HG03439 (cell line): Measurements from ENCODE around the gene CENPB.

Source experiments
- ATAC-seq: cut with Tn5 transposase; IDR thresholded peaks from one replicate; pipeline ENCODE4 v1.9.1; 2021; ENCODE audit warnings: mild to moderate bottlenecking, moderate library complexity; ENCODE audit not compliant: unreplicated experiment

The CENPB gene

DNA sequence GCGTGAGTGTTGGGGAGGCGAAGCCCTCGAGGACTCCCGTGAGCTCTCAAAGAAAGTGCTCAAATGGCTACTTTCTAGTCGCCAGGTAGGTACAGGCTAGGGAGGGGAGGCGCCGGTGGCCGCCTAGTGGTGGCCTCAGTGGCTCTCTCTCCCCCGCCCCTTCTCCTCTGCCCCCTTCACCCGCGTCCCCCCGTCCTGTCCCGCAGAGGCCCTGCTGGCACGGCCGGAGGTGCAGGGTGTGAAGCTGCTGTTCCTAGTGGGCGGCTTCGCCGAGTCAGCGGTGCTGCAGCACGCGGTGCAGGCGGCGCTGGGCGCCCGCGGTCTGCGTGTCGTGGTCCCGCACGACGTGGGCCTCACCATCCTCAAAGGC is 35.2 kb downstream of the CENPB start:
- ATAC-seq, result no peak

DNA sequence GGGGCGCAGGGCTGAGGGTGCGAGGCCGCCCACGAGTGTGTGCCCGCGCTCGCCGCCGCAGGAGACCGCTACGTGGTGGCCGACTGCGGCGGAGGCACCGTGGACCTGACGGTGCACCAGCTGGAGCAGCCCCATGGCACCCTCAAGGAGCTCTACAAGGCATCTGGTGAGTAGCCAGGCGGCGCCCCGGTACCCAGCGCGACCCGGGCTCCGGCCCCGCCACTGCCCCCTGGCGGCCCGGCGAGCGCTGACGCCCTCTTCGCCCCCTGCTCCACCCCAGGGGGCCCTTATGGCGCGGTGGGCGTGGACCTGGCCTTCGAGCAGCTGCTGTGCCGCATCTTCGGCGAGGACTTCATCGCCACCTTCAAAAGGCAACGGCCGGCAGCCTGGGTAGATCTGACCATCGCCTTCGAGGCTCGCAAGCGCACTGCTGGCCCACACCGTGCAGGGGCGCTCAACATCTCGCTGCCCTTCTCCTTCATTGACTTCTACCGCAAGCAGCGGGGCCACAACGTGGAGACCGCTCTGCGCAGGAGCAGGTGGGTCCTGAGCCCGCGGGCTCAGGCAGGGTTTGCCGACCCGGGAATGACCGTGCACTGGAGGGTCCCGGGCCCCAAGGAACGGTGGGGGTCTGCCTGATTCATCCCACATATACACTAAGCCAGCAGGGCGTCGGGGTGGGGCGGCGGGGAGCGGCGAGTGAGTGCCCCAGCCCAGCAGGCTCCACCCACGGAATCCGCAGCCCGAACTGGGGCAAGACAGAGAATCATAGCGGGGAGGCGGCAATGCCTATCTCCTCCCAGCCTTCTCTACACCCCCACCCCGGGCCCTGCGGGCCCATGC is 36.6 kb downstream of the CENPB start:
- ATAC-seq, result no peak

DNA sequence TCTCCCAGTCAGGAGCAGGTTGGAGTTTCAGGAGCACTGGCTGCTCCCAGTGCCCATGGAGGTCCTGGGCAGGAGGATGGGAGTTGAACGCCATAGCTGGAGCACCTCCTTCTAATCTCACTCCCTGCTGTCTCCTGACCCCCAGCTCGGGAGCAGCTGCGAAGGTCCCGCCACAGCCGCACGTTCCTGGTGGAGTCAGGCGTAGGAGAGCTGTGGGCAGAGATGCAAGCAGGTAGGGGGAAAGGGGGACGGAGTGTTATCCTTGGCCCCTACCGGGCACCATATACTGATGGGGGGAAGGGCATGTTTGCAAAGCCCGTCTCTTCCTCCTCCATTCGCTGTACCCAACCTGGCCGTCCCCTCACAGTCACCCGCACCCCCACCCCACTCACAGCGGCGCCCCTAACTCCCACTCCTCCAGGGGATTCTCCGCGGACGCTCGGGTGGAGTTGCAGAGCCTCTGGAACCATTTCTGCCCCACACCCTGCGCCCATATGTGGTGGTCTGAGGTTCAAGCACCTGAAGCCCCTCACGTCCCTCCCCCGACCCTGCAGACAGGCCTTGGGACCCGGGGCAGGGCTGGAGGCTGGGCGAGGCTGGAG is 37.4 kb downstream of the CENPB start:
- ATAC-seq, result no peak

DNA sequence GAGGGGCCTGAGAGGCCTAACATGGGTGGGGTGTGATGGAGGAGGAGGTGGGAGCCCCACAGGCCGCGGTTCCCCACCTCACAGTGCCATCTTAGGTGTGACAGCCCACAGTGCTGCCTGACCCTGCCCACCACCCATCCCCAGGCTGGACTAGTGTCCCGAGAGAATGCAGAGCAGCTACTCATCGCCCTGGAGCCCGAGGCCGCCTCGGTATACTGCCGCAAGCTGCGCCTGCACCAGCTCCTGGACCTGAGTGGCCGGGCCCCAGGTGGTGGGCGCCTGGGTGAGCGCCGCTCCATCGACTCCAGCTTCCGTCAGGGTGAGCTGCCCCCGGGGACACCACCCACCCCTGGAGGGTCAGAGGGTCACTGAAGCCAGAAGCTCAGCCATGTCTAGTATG is 38.5 kb downstream of the CENPB start:
- no peak for ATAC-seq

DNA sequence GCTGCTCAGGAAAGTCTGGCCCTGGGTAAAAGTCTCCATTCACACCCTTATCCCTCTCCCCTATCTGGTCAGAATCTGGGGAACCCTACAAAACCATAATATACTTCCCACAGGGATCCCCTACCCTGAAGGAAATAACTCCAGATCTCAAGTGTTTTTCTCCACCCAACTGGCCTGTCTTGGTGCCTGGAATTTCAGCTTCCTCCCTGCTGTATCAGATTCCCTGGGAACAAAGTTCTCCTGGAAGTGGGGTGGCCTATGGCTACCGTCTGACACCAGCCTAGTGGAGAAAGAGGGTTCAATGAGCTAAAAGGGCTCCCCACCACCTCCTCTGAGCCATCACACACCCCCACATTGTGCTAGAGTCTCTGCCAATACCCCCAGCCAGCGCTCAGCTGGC is 39.1 kb downstream of the CENPB start:
- no peak for ATAC-seq

DNA sequence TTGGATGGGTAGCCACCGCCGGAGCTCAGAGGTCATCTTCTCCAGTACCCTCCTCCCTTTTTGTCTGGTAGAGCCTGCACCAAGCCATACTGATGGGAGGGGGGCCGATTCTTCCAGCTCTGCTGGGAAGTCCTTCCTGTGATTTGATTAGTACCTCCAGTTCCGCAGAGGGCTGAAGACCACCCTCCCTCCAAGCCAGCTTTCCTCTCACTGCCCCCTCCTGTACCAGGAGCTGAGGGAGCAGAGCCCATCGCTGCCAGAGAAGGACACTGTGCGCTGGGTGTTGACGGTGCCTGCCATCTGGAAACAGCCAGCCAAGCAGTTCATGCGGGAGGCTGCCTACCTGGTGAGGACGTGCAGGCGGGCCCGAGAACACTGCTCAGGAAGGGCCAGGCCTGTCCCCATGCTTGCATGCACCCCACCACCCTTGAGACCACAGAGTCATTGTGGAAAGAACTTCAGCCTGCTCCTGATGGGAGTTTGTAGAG is 40.8 kb downstream of the CENPB start:
- no peak for ATAC-seq

DNA sequence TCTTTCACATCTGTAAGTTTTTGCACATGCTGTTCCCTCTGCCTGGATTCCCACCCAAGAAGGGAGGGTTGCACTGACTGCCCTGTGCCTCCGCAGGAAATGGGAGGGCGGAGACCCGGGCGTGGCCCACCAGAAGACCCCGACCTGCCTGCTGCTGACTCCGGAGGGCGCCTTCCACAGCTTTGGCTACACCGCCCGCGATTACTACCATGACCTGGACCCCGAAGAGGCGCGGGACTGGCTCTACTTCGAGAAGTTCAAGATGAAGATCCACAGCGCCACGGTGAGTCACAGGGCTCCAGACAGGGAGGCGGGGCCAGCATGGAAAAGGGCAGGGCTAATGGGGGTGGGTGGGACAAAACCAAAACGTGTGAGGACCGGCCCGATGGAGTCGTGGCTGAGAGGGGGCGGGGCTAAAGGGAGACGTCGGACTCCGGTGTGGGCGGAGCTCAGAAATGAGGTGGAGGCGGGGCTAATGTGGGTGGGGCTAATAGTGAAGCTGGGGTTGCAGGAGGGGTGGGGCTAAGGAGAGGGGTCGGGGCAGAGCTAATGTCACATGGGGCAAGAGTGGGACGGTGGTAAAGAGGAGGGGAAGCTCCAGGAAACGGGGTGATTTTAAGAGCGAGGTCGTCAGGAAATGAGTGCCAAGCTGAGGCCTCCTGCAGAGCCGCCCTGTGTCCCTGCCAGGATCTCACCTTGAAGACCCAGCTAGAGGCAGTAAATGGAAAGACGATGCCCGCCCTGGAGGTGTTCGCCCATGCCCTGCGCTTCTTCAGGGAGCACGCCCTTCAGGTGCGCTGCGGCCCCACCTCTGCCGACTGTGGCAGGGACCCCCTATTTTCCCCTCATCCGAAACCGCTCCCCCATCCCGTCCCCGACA is 41.5 kb downstream of the CENPB start:
- ATAC-seq, result no peak

DNA sequence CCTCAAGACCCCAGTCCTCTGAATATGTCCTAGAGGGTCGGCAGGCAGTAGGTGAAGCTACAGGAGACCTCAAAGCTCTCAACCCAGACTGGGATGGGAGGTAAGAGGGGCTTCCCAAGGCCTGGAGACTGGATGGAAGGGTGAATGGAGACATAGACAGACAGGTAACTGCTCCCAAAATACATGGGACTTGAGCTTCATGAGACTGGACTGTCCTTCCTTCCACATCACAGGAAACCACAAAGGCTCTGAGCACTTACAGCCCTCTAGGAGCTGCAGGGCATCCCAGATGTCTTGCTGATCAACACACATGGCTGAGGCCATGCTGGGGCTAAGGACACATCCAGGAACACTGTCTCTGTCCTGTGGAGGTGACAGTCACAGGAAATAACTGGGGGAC is 42.5 kb downstream of the CENPB start:
- ATAC-seq, result no peak

DNA sequence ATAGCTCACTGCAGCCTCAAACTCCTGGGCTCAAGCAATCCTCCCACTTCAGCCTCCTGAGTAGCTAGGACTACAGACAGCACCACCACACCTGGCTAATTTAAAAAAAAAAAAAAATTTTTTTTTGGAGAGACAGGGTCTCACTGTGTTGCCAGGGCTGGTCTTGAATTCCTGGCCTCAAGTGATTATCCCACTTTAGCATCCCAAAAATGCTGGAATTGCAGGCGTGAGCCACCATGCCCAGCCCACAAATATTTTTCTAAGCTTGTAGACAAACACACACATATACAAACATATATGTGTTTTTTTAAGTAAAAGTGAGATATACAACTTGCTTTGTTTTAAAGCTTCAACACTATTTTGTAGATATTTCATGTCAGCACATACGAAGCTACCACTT is 43.3 kb downstream of the CENPB start:
- ATAC-seq, result no peak

DNA sequence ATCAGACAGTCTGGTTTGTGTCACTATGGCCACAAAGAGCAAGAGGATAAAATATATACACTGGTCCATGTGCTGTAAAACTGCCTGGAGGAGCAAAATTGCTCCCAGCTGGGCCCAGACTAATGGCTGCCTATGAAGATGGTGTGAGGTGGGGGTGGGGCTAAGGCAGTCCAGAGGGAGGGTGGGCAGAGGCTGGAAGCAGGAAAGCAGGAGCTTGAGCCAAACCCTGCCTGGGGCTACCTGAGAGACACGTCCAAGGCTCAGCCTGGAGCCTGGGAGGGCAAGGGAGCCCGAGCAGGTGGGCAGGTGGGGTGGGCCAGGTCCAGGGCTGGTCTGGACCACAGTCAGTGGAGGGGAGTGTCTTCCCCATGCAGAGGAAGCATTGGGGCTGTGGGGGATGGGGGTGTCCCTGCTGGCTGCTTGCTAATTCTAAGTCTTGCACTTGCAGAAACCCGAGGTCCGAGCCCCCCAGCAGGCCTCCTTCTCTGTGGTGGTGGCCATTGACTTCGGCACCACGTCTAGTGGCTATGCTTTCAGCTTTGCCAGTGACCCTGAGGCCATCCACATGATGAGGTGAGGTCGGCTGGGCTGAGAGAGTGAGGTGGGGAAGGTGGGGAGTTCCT is 44.6 kb downstream of the CENPB start:
- ATAC-seq, result no peak

DNA sequence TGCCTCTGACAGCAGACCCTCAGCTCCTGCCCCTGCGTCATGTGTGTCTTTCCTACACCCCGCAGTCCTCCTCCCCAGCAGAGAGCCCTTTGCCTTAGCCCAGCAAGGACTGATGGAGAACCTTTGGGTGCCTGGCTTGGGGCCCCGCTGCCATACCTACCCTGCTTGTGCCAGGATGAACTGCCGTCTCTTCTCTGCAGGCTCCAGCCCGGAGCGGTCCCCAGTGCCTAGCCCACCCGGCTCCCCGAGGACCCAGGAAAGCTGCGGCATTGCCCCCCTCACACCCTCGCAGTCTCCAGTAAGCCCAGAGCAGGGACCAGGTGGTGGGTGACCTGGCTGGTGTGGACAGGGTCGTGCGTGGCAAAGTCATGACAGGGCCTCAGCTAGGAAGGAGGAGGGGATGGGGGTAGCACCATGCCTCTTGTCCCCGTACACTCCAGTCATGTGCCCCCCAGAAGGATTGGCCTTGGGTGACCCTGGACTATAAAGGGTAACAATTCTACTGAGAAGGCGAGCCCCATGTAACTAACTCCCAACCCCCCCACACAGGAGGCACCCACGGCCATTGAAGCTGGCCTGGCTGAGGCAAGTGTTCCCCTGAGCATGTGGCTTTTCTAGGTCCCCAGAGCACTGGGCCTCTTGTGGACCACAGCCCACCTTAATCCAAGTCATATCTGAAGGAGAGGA is 45.8 kb downstream of the CENPB start:
- ATAC-seq, result no peak

DNA sequence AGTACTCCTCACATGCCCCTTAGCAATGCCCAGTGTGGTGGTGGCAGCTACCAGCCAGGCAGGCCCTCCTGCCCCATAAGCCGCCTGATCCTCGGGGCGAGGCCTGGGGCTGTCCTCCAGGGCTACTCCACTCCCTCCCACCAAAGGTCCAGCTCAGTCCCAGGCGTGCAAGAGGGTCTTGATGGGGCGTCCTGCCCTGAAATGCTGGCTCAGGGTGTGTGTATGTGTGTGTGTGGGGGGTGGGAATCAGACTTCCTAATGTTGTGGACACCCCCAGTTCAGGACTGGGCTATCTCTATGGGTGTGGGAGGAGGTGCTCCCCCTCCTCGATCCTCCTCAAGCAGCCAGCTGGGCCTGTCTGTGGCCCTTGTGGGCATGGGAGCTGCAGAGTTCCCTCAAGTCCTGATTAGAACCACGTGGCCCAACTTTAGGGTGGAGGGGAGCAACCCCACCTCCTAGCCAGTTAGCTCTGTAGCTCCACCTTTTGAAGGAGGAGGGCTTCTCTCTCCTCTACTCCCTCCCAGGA is 46.6 kb downstream of the CENPB start:
- no peak for ATAC-seq

DNA sequence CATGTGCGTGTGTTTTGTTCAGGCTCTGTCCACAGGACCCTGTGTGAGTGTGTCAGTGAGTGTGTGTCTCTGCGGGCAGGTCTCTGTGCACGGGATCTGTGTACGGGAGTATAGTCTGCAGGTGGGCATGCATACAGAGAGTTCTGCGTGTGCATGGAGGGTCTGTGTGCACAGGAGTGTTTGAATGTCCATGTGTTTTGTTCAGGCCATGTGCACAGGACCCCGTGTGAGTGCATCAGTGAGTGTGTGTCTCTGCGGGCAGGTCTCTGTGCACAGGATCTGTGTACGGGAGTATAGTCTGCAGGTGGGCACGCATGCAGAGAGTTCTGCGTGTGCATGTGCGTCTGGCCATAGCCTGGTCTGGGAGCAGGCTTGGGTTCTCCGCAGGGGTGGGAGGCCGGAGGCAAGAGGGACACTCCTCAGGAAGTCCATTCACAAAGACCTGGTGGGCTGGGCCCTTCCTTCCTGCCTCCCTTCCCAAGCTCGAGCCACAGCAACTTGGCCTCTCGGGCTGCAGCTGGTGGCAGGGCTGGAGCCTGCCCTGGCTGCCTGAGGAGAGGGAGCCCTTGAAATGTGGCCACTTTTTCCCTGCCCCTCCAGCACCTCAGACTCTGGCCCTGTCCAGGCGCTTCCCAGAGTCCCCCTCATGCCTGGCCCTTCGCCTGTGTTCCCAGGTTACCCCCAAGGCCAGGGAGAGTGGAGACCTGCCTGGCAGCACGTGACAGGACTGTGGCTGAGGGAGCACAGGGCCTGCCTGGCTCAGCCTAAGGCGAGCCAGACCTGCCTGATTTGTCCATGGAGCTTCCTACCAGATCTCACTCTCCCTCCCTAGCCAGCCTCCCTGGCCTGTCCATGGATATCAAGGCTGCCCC is 47.2 kb downstream of the CENPB start:
- no peak for ATAC-seq

DNA sequence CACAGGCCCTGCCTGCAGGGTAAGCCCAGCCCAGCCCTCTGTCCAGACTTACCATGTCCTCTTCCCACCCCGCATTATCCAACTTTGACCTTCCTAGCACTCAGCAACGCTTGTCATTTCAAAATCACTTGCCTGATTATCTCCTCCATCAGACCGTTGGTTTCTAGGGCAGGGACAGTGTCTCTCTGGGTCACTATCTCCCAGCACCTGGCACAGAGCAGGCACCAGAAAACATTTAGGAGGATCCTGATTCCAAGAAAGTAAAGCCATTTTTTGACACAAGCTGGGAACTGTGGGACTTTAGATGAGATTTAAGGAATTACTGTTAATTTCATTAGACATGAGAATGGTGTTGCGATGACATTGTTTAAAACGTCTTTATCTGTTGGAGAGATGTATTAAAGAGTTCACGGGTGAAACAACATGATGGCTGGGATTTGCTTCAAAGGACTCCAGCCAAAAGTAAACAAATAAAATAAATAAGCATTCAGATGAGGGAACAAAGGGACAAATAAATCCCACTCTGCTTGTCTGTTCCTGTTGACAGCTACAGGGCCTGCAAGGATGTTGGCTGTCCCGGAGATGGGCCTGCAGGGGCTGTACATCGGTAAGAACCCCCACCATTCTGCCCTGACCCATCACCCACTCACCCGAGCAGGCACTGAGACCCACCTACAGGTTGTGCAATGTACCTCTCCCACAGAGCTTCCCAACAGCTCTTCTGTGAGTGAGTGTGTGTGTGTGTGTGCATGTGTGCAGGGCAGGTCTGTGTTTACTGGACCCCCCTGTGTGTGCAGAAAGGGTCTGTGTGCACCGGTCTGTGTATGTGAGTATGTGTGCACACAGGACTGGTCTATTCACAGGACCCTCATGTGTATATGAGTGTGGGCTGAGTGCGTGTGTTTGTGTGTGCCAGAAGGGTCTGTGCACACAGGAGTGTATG is 48.2 kb downstream of the CENPB start:
- ATAC-seq, result no peak

DNA sequence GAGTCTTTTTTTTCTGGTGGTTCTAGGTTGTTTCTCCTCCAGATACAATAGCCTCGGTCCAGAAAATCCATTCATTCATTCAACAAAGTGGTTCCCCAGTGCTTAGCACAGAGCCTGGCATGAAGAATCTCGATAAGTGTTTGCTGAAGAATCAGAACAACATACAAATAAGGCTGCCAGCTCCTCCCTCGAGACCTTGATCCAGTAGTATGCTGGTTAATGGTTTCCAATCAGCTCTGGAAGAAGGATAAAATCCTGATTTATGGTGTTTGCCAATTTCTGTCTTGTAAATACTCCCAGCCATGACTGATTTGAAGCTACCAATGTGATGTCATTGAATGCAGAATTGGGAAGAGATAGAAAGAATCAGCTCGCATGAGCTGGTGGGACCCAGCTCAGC is 50.8 kb downstream of the CENPB start:
- ATAC-seq, result no peak

DNA sequence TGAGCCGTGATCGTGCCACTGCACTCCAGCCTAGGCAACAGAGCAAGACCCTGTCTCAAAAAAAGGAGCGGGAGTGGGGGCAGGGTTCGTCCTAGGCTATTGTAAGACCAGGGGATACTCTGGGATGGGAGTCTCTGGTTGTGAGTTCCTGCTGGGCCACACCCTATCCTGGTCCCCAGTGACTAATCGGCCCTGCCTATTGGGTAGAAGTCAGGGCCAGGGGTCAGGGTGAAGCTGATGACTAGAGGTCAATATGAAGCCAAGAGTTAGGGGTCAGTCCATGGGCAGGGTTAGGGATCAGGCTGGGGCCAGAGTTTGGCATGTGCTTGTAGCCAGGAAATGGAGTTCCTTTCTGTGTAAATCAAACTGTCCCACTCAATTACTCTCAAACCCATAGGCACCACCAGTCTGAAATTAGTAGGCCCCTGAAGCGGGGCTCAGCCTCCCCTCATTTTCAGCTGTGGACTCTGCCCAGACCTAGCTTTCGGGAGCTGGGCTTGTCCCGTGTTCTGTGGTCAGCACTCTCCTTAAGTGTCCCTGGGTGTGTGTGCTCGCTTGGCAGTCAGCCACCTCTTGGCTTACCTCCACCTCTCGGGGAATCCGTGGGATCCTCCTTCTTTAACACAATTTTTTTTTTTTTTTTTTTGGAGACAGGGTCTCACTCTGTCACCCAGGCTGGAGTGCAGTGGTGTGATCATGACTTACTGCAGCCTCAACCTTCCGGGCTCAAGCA is 52.3 kb downstream of the CENPB start:
- no peak for ATAC-seq
